Neutrophil (primary cell): ENCODE data around the gene ATF6.

Experiments
- H3K27ac ChIP-seq: fragments of 200-600 bp; sonication (generic); 2 replicates; pipeline ENCODE4 v1.5.1; 2016; ENCODE audit warnings: mild to moderate bottlenecking, moderate library complexity
- H3K27me3 ChIP-seq: fragments of 200-600 bp; sonication (generic); 2 replicates; pipeline ENCODE4 v1.6.0; 2016; ENCODE audit warnings: mild to moderate bottlenecking
- H3K36me3 ChIP-seq: fragments of 200-600 bp; sonication (generic); 2 replicates; pipeline ENCODE4 v1.5.1; 2017
- H3K4me1 ChIP-seq, 2 experiments: fragments of 200-600 bp in 1 of 2; sonication (generic) in 1 of 2; 1 replicate in 1 of 2; 2 replicates in 1 of 2; pipeline versions ENCODE4 v1.5.1 to v1.6.1; 2013 to 2016; ENCODE audit warnings: low read depth in 1 of 2, low read length in 1 of 2, mild to moderate bottlenecking in 1 of 2, moderate library complexity in 1 of 2; ENCODE audit not compliant: control insufficient read depth in 1 of 2, insufficient read depth in 1 of 2
- H3K4me3 ChIP-seq, 2 experiments: fragments of 200-600 bp in 1 of 2; sonication (generic) in 1 of 2; 1 replicate in 1 of 2; 2 replicates in 1 of 2; pipeline ENCODE4 v1.5.1; 2013 to 2016; ENCODE audit warnings: low read depth in 1 of 2, low read length in 1 of 2, mild to moderate bottlenecking in 1 of 2, moderate library complexity in 1 of 2
- H3K9me3 ChIP-seq: fragments of 200-600 bp; sonication (generic); 2 replicates; pipeline ENCODE4 v1.5.1; 2016
- CTCF ChIP-seq: fragments of 200-600 bp; sonication (generic); IDR thresholded peaks from 2 replicates; pipeline ENCODE4 v1.5.1; 2016; ENCODE audit warnings: antibody characterized with exemption

The ATF6 gene

GRCh38 chr1:161778522-161778921 lies 12.4 kb downstream of the ATF6 start:
- Histone ChIP-seq H3K27me3 (no peaks in the 10 kb centered on the region), H3K36me3 (peaks cover 29% of the 10 kb centered on the region), H3K9me3 (no peaks in the 10 kb centered on the region), H3K27ac (peak overlapping the region; percentile 48), H3K4me1 (peaks cover 7% of the 10 kb centered on the region in 2 experiments), H3K4me3 (no peak overlapping the region)
- TF ChIP-seq CTCF, result no peak

- H3K9me3 ChIP-seq, result no peaks in the 10 kb centered on the region
- no peak for TF ChIP-seq CTCF
- H3K4me3 ChIP-seq, result no peak overlapping the region
- H3K27ac ChIP-seq, result no peak overlapping the region
- no peaks in the 10 kb centered on the region for H3K4me1 ChIP-seq
- peaks cover 38% of the 10 kb centered on the region for H3K36me3 ChIP-seq
- no peaks in the 10 kb centered on the region for H3K27me3 ChIP-seq
Measured at GRCh38 chr1:161779393-161779792, 13.3 kb downstream of the ATF6 start.

- Histone ChIP-seq H3K27ac (no peak overlapping the region), H3K4me3 (no peak overlapping the region), H3K36me3 (peaks cover 63% of the 10 kb centered on the region), H3K4me1 (no peaks in the 10 kb centered on the region), H3K27me3 (no peaks in the 10 kb centered on the region), H3K9me3 (no peaks in the 10 kb centered on the region)
- TF ChIP-seq CTCF, result no peak
Measured at GRCh38 chr1:161781995-161782394, 15.9 kb downstream of the ATF6 start.

- Histone ChIP-seq H3K4me1 (no peaks in the 10 kb centered on the region), H3K4me3 (no peak overlapping the region), H3K36me3 (peaks cover 72% of the 10 kb centered on the region), H3K27me3 (no peaks in the 10 kb centered on the region), H3K9me3 (no peaks in the 10 kb centered on the region), H3K27ac (no peak overlapping the region)
- TF ChIP-seq CTCF, result no peak
Measured at GRCh38 chr1:161782886-161783285, 16.8 kb downstream of the ATF6 start.

- Histone ChIP-seq H3K36me3 (peaks cover 76% of the 10 kb centered on the region), H3K27me3 (no peaks in the 10 kb centered on the region), H3K4me3 (no peak overlapping the region), H3K4me1 (no peaks in the 10 kb centered on the region), H3K27ac (no peak overlapping the region), H3K9me3 (no peaks in the 10 kb centered on the region)
- no peak for TF ChIP-seq CTCF
Measured at GRCh38 chr1:161784968-161785367, 18.8 kb downstream of the ATF6 start.

GRCh38 chr1:161787355-161787754 lies 21.2 kb downstream of the ATF6 start:
- H3K4me3 ChIP-seq, result no peak overlapping the region
- no peak for TF ChIP-seq CTCF
- H3K9me3 ChIP-seq, result no peaks in the 10 kb centered on the region
- H3K36me3 ChIP-seq, result peaks cover 71% of the 10 kb centered on the region
- H3K27me3 ChIP-seq, result no peaks in the 10 kb centered on the region
- no peak overlapping the region for H3K27ac ChIP-seq
- H3K4me1 ChIP-seq, result peaks cover 4% of the 10 kb centered on the region in 2 experiments
